Measurements from ENCODE around the gene VWA8. TPM values are rescaled to one million over a fixed set of nuclear protein-coding genes. Genes with fewer than 3 reads are reported as not detected.
A peak's percentile ranks its signal among the peaks of the same experiment; 100 is the strongest.

Gene VWA8
- total RNA-seq, 2 experiments from 2014 or later, result 26.3 to 27.5 TPM

- ATAC-seq (peak; percentile 90), DNase-seq (peak; percentile 45)
- TF ChIP-seq CTCF (IDR thresholded peaks at IDR 0.05), result peak; percentile 73
- no peak overlapping the region for H3K27ac Mint-ChIP-seq
- H3K4me3 Mint-ChIP-seq, result no peak overlapping the region
- no peaks in the 10 kb centered on the region for H3K4me1 Mint-ChIP-seq (ENCODE audit: low read depth)
- H3K36me3 Mint-ChIP-seq (ENCODE audit: low read depth), result peaks cover 8% of the 10 kb centered on the region
- ChIA-PET POLR2A (interaction anchor here (0.5 kb wide), 1 partner anchor 180 kb away, joined by 4 read pairs; no protein-coding TSS in a partner anchor), CTCF (interaction anchor here (0.7 to 2.9 kb wide), 31 partner anchors 10 to 870 kb away, joined by 3 to 43 read pairs (median 4); no protein-coding TSS in a partner anchor)
- intact Hi-C loops (cut with micrococcal nuclease), result loop anchor here (5.0 kb wide), 1 partner anchor 444 kb away; no protein-coding TSS in a partner anchor
- no peaks in the 10 kb centered on the region for H3K9me3 Mint-ChIP-seq
- H3K27me3 Mint-ChIP-seq, result no peaks in the 10 kb centered on the region
Measured at GRCh38 chr13:41668130-41668757, 292.7 kb downstream of the VWA8 start.

- no peaks in the 10 kb centered on the region for H3K27me3 Mint-ChIP-seq
Measured at GRCh38 chr13:41666644-41667043, 294.3 kb downstream of the VWA8 start.

GRCh38 chr13:41660411-41660810 is 300.5 kb downstream of the VWA8 start:
- Mint-ChIP-seq H3K27ac (no peak overlapping the region), H3K4me3 (no peak overlapping the region), H3K36me3 (ENCODE audit: low read depth) (peaks cover 3% of the 10 kb centered on the region), H3K4me1 (ENCODE audit: low read depth) (peaks cover 14% of the 10 kb centered on the region), H3K9me3 (no peaks in the 10 kb centered on the region), H3K27me3 (no peaks in the 10 kb centered on the region)
- CTCF ChIA-PET, result interaction anchor here (1.7 kb wide), 1 partner anchor 275 kb away, joined by 3 read pairs; no protein-coding TSS in a partner anchor
- POLR2A ChIA-PET, result interaction anchor here (0.8 kb wide), 1 partner anchor 93 kb away, joined by 3 read pairs; no protein-coding TSS in a partner anchor
- TF ChIP-seq CTCF (IDR thresholded peaks at IDR 0.05), result no peak
- ATAC-seq (no peak), DNase-seq (no peak)
- intact Hi-C loops (cut with micrococcal nuclease), result no loop called here

More at GRCh38 chr13:41666644-41667043, 294.3 kb downstream of the VWA8 start:
- Mint-ChIP-seq H3K27ac (no peak overlapping the region), H3K36me3 (ENCODE audit: low read depth) (peaks cover 8% of the 10 kb centered on the region), H3K4me3 (no peak overlapping the region), H3K4me1 (ENCODE audit: low read depth) (no peaks in the 10 kb centered on the region), H3K9me3 (no peaks in the 10 kb centered on the region)
- DNase-seq (no peak), ATAC-seq (no peak)
- ChIA-PET CTCF (interaction anchor here (2.5 to 2.9 kb wide), 5 partner anchors 9 to 549 kb away, joined by 7 to 43 read pairs (median 8); no protein-coding TSS in a partner anchor), POLR2A (no interaction called here)
- intact Hi-C loops (cut with micrococcal nuclease), result loop anchor here (5.0 kb wide), 1 partner anchor 446 kb away; no protein-coding TSS in a partner anchor
- TF ChIP-seq CTCF (IDR thresholded peaks at IDR 0.05), result no peak

- ATAC-seq (no peak), DNase-seq (no peak)
- Mint-ChIP-seq H3K36me3 (ENCODE audit: low read depth) (no peaks in the 10 kb centered on the region), H3K4me3 (no peak overlapping the region), H3K27me3 (no peaks in the 10 kb centered on the region), H3K9me3 (no peaks in the 10 kb centered on the region), H3K27ac (no peak overlapping the region), H3K4me1 (ENCODE audit: low read depth) (peaks cover 15% of the 10 kb centered on the region)
- intact Hi-C loops (cut with micrococcal nuclease), result loop anchor here (10.0 kb wide), 1 partner anchor 273 kb away; no protein-coding TSS in a partner anchor
- ChIA-PET POLR2A (no interaction called here), CTCF (interaction anchor here (1.0 to 3.2 kb wide), 3 partner anchors 9 to 268 kb away, joined by 3 to 21 read pairs (median 5); no protein-coding TSS in a partner anchor)
- no peak for TF ChIP-seq CTCF (IDR thresholded peaks at IDR 0.05)
Measured at GRCh38 chr13:41658057-41658661, 302.8 kb downstream of the VWA8 start.

Data from activated CD8-positive, alpha-beta T cell treated with anti-CD3 and anti-CD28 coated beads for 36 hours (primary cell).